ENCODE results near the gene CDK8.

- no peak for TF ChIP-seq CTCF (IDR thresholded peaks at IDR 0.05)
- TF ChIP-seq POLR2A (IDR thresholded peaks at IDR 0.05), result no peak
- TF ChIP-seq EP300 (IDR thresholded peaks at IDR 0.05), result no peak
Observed at GRCh38 chr13:26246154-26246553, 7.8 kb upstream of the CDK8 start.

Measured in tibial nerve (tissue), 4 donors.